PFSK-1 (cell line): Measurements from ENCODE around the gene SRGN.

Experiments
- FOXP2 ChIP-seq: optimal IDR thresholded peaks from 2 replicates; pipeline ENCODE3; 2011; ENCODE audit warnings: borderline replicate concordance, control low read depth, inconsistent platforms; ENCODE audit not compliant: insufficient read depth; ENCODE audit errors: extremely low read length, extremely low read depth
- POLR2AphosphoS5 ChIP-seq: IDR thresholded peaks from 2 replicates; pipeline ENCODE4 v1.6.1; 2012; ENCODE audit warnings: low read depth, mild to moderate bottlenecking, control low read depth, low read length, moderate library complexity
- SIN3A ChIP-seq: IDR thresholded peaks from 2 replicates; pipeline ENCODE4 v1.6.1; 2012; ENCODE audit warnings: mild to moderate bottlenecking, low read length, moderate library complexity, borderline replicate concordance; ENCODE audit not compliant: insufficient read depth
- TAF1 ChIP-seq: IDR thresholded peaks from 2 replicates; pipeline ENCODE4 v1.6.1; 2012; ENCODE audit warnings: low read length, control low read depth, borderline replicate concordance; ENCODE audit not compliant: insufficient read depth
- TF ChIP-seq, protein P1 (sequence below), 2 experiments: IDR thresholded peaks; 2 replicates each; pipeline versions ENCODE4 v1.6.1 to v1.8.0; 2011 to 2012; ENCODE audit warnings: low read depth in 2 of 2, low read length in 2 of 2, control low read depth in 1 of 2, inconsistent platforms in 1 of 2, mild to moderate bottlenecking in 1 of 2, moderate library complexity in 1 of 2; ENCODE audit not compliant: insufficient read depth in 1 of 2

SRGN gene

DNA sequence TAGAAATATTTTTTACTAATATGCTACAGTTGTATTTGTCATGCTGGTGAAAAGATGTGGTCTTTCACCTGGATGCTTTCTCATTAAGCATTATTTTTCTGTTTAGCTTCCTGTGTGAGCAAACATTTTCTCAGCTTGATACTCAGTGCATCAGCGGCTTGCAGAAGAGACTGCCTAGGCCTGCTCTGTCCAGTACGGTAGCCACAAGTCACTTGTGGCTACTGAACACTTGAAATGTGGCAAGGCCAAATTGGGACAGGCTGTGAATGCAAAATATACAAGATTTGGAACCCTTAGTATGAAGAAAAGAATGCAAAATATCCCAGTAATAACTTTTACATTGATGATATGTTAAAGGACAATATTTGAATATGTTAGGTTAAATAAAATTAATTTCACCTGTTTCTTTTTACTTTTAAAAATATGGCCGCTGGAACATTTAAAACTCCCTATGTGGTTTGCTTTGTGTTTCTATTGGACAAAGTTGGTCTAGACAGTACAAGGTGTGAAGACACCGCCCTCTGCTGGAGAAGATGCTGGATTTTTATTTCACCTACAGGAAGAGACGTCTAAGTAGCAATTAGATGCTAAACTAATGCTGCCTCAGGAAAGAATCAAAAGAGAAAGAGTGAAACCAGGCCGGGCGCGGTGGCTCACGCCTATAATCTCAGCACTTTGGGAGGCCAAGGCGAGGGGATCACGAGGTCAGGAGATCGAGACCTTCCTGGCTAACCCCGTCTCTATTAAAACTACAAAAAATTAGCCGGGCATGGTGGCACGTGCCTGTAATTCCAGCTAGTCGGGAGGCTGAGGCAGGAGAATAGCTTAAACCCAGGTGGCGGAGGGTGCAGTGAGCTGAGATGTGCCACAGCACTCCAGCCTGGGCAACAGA is 5.3 kb downstream of the SRGN start:
- TF ChIP-seq SIN3A = no peak
- TF ChIP-seq FOXP2 = no peak
- TF ChIP-seq POLR2AphosphoS5 = no peak
- TF ChIP-seq TAF1 = no peak
- TF ChIP-seq, protein P1, sequence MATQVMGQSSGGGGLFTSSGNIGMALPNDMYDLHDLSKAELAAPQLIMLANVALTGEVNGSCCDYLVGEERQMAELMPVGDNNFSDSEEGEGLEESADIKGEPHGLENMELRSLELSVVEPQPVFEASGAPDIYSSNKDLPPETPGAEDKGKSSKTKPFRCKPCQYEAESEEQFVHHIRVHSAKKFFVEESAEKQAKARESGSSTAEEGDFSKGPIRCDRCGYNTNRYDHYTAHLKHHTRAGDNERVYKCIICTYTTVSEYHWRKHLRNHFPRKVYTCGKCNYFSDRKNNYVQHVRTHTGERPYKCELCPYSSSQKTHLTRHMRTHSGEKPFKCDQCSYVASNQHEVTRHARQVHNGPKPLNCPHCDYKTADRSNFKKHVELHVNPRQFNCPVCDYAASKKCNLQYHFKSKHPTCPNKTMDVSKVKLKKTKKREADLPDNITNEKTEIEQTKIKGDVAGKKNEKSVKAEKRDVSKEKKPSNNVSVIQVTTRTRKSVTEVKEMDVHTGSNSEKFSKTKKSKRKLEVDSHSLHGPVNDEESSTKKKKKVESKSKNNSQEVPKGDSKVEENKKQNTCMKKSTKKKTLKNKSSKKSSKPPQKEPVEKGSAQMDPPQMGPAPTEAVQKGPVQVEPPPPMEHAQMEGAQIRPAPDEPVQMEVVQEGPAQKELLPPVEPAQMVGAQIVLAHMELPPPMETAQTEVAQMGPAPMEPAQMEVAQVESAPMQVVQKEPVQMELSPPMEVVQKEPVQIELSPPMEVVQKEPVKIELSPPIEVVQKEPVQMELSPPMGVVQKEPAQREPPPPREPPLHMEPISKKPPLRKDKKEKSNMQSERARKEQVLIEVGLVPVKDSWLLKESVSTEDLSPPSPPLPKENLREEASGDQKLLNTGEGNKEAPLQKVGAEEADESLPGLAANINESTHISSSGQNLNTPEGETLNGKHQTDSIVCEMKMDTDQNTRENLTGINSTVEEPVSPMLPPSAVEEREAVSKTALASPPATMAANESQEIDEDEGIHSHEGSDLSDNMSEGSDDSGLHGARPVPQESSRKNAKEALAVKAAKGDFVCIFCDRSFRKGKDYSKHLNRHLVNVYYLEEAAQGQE (IDR thresholded peaks at IDR 0.05; ENCODE audit: insufficient read depth in 1 of 2, low read depth in 2 of 2, low read length in 2 of 2) = no peak

DNA sequence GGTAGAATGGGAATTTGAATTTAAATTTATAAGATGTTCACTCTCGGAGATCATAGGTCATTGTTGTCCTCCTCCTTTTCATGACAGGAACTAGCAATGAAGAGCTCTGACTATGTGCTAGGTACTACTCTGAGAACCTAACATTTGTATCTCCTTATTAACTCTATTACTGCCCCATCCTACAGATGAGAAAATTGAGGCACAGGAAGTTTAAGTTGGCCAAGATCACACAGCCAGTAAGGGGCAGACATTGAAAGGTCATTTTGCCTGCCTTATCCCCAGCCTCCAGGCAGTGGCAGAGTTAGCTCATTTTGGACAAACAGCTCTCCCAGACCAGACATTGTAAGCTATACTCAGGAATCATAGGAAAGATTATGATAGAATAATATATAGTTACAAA is 6.0 kb downstream of the SRGN start:
- TF ChIP-seq FOXP2 (no peak), POLR2AphosphoS5 (no peak), SIN3A (no peak), TAF1 (no peak)
- TF ChIP-seq, protein P1 (IDR thresholded peaks at IDR 0.05; ENCODE audit: insufficient read depth in 1 of 2, low read depth in 2 of 2, low read length in 2 of 2) = no peak

DNA sequence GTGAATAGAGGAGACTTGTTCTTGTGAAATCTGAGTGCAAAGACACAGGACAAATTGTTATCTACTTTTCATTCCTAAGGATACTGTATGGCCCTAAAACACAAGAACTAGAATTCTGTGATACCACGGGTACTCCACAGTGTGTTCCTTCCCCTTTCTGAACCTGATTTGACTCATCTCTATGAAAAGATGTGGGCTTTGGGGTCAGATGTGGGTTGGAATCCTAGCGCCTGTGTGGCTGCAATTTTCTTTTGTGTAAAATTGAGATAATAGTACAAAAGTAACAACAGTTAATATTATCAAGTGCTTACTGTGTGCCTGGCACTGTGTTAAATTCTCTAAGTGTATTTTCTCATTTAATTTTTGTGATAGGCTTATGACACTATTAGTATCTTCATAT is 8.1 kb downstream of the SRGN start:
- TF ChIP-seq FOXP2 = no peak
- TF ChIP-seq, protein P1 (IDR thresholded peaks at IDR 0.05; ENCODE audit: insufficient read depth in 1 of 2, low read depth in 2 of 2, low read length in 2 of 2) = no peak
- no peak for TF ChIP-seq TAF1
- no peak for TF ChIP-seq POLR2AphosphoS5
- TF ChIP-seq SIN3A = no peak

DNA sequence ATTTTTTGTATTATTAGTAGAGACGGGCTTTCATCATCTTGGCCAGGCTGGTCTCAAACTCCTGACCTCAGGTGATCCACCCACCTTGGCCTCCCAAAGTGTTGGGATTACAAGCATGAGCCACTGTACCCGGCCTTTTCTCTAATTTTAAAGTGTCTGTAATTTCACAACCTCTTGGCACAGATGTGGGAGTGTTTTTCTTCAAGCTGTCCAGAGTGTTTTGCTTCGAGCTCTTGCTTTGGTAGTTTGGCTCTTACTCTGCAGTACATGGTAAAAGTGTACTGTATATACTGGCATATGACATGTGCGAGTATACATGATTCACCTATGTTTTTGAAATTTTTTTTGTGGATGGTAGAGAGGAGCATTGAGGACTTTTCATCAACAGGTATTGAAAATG is 9.8 kb downstream of the SRGN start:
- TF ChIP-seq SIN3A (no peak), FOXP2 (no peak), POLR2AphosphoS5 (no peak), TAF1 (no peak)
- TF ChIP-seq, protein P1 (IDR thresholded peaks at IDR 0.05; ENCODE audit: insufficient read depth in 1 of 2, low read depth in 2 of 2, low read length in 2 of 2) = no peak
